NB4 (cell line): ENCODE measurements around the gene HDAC6.
"Not testable (repeated sequence)": the region's sequence is repeated elsewhere in the genome, so short reads cannot be mapped to it uniquely, and the experiment has no call there.

Source experiments
- POLR2A ChIP-seq: IDR thresholded peaks from 2 replicates; pipeline ENCODE4 v1.6.1; 2011; ENCODE audit warnings: mild to moderate bottlenecking; ENCODE audit not compliant: insufficient read length; ENCODE audit errors: extremely low read depth
- TF ChIP-seq, protein P1 (sequence below): IDR thresholded peaks from one replicate; pipeline ENCODE4 v1.5.1; 2012; ENCODE audit warnings: low read depth, low read length

DNA sequence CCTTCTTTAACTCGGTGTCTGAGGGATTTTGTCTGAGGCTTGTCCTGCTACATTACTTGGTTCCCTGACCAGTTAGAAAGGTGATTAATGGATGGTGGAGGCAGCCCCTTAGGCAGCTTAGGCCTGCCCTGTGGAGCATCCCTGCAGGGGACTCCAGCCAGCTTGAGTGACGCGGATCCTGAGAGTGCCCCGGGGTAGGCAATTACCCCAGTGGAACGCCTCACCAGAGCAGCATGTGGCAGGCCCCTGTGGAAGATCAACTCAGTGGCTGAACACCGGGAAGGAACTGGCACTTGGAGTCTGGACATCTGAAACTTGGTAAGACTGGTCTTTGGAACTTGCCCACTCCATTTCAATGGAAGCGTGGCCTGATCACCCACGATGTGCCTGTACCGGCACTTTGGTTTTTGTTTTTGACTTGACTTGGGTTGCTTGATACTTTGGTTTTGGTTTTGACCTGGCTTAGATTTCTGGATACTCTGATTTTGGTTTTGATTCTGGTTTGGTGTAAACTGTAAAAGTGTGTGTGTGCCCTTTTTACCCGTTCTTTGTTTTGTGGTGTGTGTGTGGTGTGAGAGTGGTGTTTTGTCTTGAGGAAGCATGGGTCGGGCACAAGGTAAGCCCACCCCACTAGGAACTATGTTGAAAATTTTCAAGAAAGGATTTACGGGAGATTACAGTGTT, 52.4 kb downstream of the HDAC6 start:
- TF ChIP-seq POLR2A: not testable (repeated sequence)
- TF ChIP-seq, protein P1, sequence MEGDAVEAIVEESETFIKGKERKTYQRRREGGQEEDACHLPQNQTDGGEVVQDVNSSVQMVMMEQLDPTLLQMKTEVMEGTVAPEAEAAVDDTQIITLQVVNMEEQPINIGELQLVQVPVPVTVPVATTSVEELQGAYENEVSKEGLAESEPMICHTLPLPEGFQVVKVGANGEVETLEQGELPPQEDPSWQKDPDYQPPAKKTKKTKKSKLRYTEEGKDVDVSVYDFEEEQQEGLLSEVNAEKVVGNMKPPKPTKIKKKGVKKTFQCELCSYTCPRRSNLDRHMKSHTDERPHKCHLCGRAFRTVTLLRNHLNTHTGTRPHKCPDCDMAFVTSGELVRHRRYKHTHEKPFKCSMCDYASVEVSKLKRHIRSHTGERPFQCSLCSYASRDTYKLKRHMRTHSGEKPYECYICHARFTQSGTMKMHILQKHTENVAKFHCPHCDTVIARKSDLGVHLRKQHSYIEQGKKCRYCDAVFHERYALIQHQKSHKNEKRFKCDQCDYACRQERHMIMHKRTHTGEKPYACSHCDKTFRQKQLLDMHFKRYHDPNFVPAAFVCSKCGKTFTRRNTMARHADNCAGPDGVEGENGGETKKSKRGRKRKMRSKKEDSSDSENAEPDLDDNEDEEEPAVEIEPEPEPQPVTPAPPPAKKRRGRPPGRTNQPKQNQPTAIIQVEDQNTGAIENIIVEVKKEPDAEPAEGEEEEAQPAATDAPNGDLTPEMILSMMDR: not testable (repeated sequence)
